Liver (tissue), 9 donors: ENCODE results near the gene LYRM4. TPM values are rescaled to one million over a fixed set of nuclear protein-coding genes. Genes with fewer than 3 reads are reported as not detected.

Source experiments
- DNase-seq: peaks from one replicate; pipeline ENCODE4 v3.0.0-alpha.2; 2017; ENCODE audit warnings: low spot score
- H3K27ac ChIP-seq, 2 donors: one replicate each; pipeline ENCODE4 v1.7.0; 2013; ENCODE audit warnings: inconsistent platforms in 2 of 2, low read length in 2 of 2, control low read depth in 1 of 2, low read depth in 1 of 2, mild to moderate bottlenecking in 1 of 2
- H3K27me3 ChIP-seq, 4 donors: one replicate each; pipeline versions ENCODE4 v1.6.1 to v1.7.0; 2013; ENCODE audit warnings: low read length in 3 of 4, inconsistent platforms in 1 of 4, mild to moderate bottlenecking in 1 of 4, moderate library complexity in 1 of 4; ENCODE audit not compliant: control insufficient read depth in 4 of 4, insufficient read depth in 4 of 4
- H3K36me3 ChIP-seq, 4 donors: one replicate each; pipeline versions ENCODE4 v1.6.1 to v1.7.0; 2013; ENCODE audit warnings: low read length in 3 of 4, mild to moderate bottlenecking in 3 of 4, low read depth in 1 of 4, moderate library complexity in 1 of 4; ENCODE audit not compliant: control insufficient read depth in 4 of 4, insufficient read depth in 3 of 4
- H3K4me1 ChIP-seq, 4 donors: one replicate each; pipeline versions ENCODE4 v1.6.1 to v1.7.0; 2013; ENCODE audit warnings: low read length in 3 of 4, mild to moderate bottlenecking in 3 of 4, moderate library complexity in 1 of 4; ENCODE audit not compliant: control insufficient read depth in 4 of 4, insufficient read depth in 4 of 4
- H3K4me3 ChIP-seq, 3 donors: one replicate each; pipeline versions ENCODE4 v1.6.1 to v1.7.0; 2013; ENCODE audit warnings: low read length in 3 of 3, control low read depth in 1 of 3, low read depth in 1 of 3, mild to moderate bottlenecking in 1 of 3
- H3K9ac ChIP-seq, 2 donors: one replicate each; pipeline ENCODE4 v1.7.0; 2013; ENCODE audit warnings: low read length in 2 of 2, mild to moderate bottlenecking in 2 of 2, moderate library complexity in 2 of 2, control low read depth in 1 of 2, low read depth in 1 of 2
- H3K9me3 ChIP-seq, 4 donors: one replicate each; pipeline versions ENCODE4 v1.6.1 to v1.7.0; 2013; ENCODE audit warnings: low read length in 3 of 4; ENCODE audit not compliant: control insufficient read depth in 4 of 4
- ATF3 ChIP-seq: IDR thresholded peaks from 2 replicates; pipeline ENCODE4 v1.6.1; 2016; ENCODE audit warnings: antibody characterized with exemption
- CTCF ChIP-seq: fragments of 150-350 bp; IDR thresholded peaks from 2 replicates; pipeline ENCODE4 v1.5.1; 2017; ENCODE audit warnings: improper control_type of control experiment, low read depth, low read length; ENCODE audit not compliant: missing input control
- EGR1 ChIP-seq, 2 donors: IDR thresholded peaks; 2 replicates each; pipeline ENCODE4 v1.6.1; 2016 to 2018; ENCODE audit warnings: antibody characterized with exemption in 2 of 2, low read depth in 2 of 2
- FOXA1 ChIP-seq: IDR thresholded peaks from 2 replicates; pipeline ENCODE4 v1.6.1; 2016; ENCODE audit warnings: antibody characterized with exemption
- FOXA2 ChIP-seq: IDR thresholded peaks from 2 replicates; pipeline ENCODE4 v1.6.1; 2016; ENCODE audit warnings: antibody characterized with exemption
- GABPA ChIP-seq, 2 donors: IDR thresholded peaks in 1 of 2; conservative IDR thresholded peaks in 1 of 2; 2 replicates each; pipeline ENCODE4 v1.6.1; 2016; ENCODE audit warnings: antibody characterized with exemption in 2 of 2, mild to moderate bottlenecking in 1 of 2, moderate library complexity in 1 of 2
- HNF4A ChIP-seq, 2 donors: conservative IDR thresholded peaks; 2 replicates each; pipeline ENCODE4 v1.6.1; 2016; ENCODE audit warnings: antibody characterized with exemption in 2 of 2, mild to moderate bottlenecking in 2 of 2
- HNF4G ChIP-seq: IDR thresholded peaks from 2 replicates; pipeline ENCODE4 v1.6.1; 2016; ENCODE audit warnings: antibody characterized with exemption
- JUND ChIP-seq, 2 donors: IDR thresholded peaks; 2 replicates each; pipeline ENCODE4 v1.6.1; 2016; ENCODE audit warnings: antibody characterized with exemption in 2 of 2
- MAX ChIP-seq: IDR thresholded peaks from 2 replicates; pipeline ENCODE4 v1.6.1; 2016; ENCODE audit warnings: antibody characterized with exemption
- NR2F2 ChIP-seq: IDR thresholded peaks from 2 replicates; pipeline ENCODE4 v1.6.1; 2016; ENCODE audit warnings: antibody characterized with exemption
- RAD21 ChIP-seq, 2 donors: IDR thresholded peaks; 2 replicates each; pipeline ENCODE4 v1.6.1; 2016; ENCODE audit warnings: antibody characterized with exemption in 2 of 2, mild to moderate bottlenecking in 2 of 2
- REST ChIP-seq: IDR thresholded peaks from 2 replicates; pipeline ENCODE4 v1.6.1; 2016; ENCODE audit warnings: antibody characterized with exemption, mild to moderate bottlenecking
- RXRA ChIP-seq, 2 donors: IDR thresholded peaks; 2 replicates each; pipeline ENCODE4 v1.6.1; 2017 to 2018; ENCODE audit warnings: antibody characterized with exemption in 2 of 2, mild to moderate bottlenecking in 1 of 2
- SP1 ChIP-seq: IDR thresholded peaks from 2 replicates; pipeline ENCODE4 v1.6.1; 2018; ENCODE audit warnings: antibody characterized with exemption, mild to moderate bottlenecking
- TAF1 ChIP-seq: conservative IDR thresholded peaks from 2 replicates; pipeline ENCODE4 v1.6.1; 2016; ENCODE audit warnings: antibody characterized with exemption, mild to moderate bottlenecking
- YY1 ChIP-seq: IDR thresholded peaks from 2 replicates; pipeline ENCODE4 v1.6.1; 2016; ENCODE audit warnings: antibody characterized with exemption, mild to moderate bottlenecking
- ZBTB33 ChIP-seq: IDR thresholded peaks from 2 replicates; pipeline ENCODE4 v1.6.1; 2016; ENCODE audit warnings: antibody characterized with exemption
- WGBS: extraction: QIAGEN DNeasy Blood & Tissue Kit; methylation state at CpG from one replicate; pipeline ENCODE4 v1.1.7; 2013; 5-methylcytosine and 5-hydroxymethylcytosine counted together
- polyA plus RNA-seq, 2 donors: library from polyadenylated mRNA; stranded (reverse) in 1 of 2; unstranded in 1 of 2; fragments of 200-250 nt in 1 of 2; fragments of >200 nt in 1 of 2; fragmentation: Nextera tagmentation in 1 of 2; extraction: Ambion mirVana in 1 of 2; gene quantifications; one replicate each; pipeline versions ENCODE4 v1.2.1 to v1.2.3, GENCODE V29; 2013 to 2015
- total RNA-seq, 2 donors: library from RNA; depleted of rRNA; stranded (reverse); fragments of >200 nt; gene quantifications; one replicate each; pipeline ENCODE4 v1.2.3, GENCODE V29; 2014
- donor health status: healthy.
- donor health status: healthy.
- donor health status: healthy.
- donor health status: healthy.
- donor health status: healthy.

LYRM4 gene
- total and polyA plus RNA-seq, 4 donors: 4.4 to 13.1 (median 6.5) TPM

- no peak for TF ChIP-seq ATF3
- TF ChIP-seq MAX: no peak
- no peak for TF ChIP-seq CTCF
- TF ChIP-seq TAF1: no peak
- TF ChIP-seq JUND (IDR thresholded peaks at IDR 0.05): no peak
- TF ChIP-seq RXRA (IDR thresholded peaks at IDR 0.05): no peak
Observed at GRCh38 chr6:5203546-5203945, 57.2 kb downstream of the LYRM4 start (continued).

GRCh38 chr6:5202941-5203340 lies 57.8 kb downstream of the LYRM4 start:
- peaks cover 6 to 20% (median 14%) of the 10 kb centered on the region in 4 donors for H3K4me1 ChIP-seq
- H3K9ac ChIP-seq: no peak overlapping the region
- no peak for TF ChIP-seq EGR1 (IDR thresholded peaks at IDR 0.05; ENCODE audit: low read depth in 2 of 2)
- TF ChIP-seq ZBTB33: no peak
- no peak for TF ChIP-seq NR2F2
- no peak for TF ChIP-seq CTCF
- TF ChIP-seq GABPA (IDR thresholded peaks at IDR 0.05 in 1 of 2, conservative IDR thresholded peaks at IDR 0.05 in 1 of 2): no peak
- no peak for TF ChIP-seq MAX
- TF ChIP-seq REST: no peak
- TF ChIP-seq ATF3: no peak
- no peak for TF ChIP-seq TAF1
- TF ChIP-seq RAD21 (IDR thresholded peaks at IDR 0.05): no peak
- no peak for TF ChIP-seq SP1
- no peak for TF ChIP-seq FOXA2
- TF ChIP-seq RXRA (IDR thresholded peaks at IDR 0.05): no peak
- no peak for TF ChIP-seq JUND (IDR thresholded peaks at IDR 0.05)
- TF ChIP-seq HNF4A (conservative IDR thresholded peaks at IDR 0.05): no peak
- TF ChIP-seq HNF4G: no peak
- TF ChIP-seq FOXA1: no peak
- TF ChIP-seq YY1: no peak
- no peak overlapping the region for H3K4me3 ChIP-seq
- DNase-seq: no peak
- WGBS: 91% methylated on average over 7 of the region's 7 CpGs
- no peak overlapping the region for H3K27ac ChIP-seq
- H3K9me3 ChIP-seq: no peaks in the 10 kb centered on the region
- H3K36me3 ChIP-seq: no peaks in the 10 kb centered on the region
- no peaks in the 10 kb centered on the region for H3K27me3 ChIP-seq
